ENCODE measurements around the gene ADAM30. TPM values are rescaled to one million over a fixed set of nuclear protein-coding genes. Genes with fewer than 3 reads are reported as not detected.
"Not testable (repeated sequence)": the region's sequence is repeated elsewhere in the genome, so short reads cannot be mapped to it uniquely, and the experiment has no call there.

The ADAM30 gene
- polyA plus RNA-seq, 1 donor from 2014 or later, result not detected

DNA sequence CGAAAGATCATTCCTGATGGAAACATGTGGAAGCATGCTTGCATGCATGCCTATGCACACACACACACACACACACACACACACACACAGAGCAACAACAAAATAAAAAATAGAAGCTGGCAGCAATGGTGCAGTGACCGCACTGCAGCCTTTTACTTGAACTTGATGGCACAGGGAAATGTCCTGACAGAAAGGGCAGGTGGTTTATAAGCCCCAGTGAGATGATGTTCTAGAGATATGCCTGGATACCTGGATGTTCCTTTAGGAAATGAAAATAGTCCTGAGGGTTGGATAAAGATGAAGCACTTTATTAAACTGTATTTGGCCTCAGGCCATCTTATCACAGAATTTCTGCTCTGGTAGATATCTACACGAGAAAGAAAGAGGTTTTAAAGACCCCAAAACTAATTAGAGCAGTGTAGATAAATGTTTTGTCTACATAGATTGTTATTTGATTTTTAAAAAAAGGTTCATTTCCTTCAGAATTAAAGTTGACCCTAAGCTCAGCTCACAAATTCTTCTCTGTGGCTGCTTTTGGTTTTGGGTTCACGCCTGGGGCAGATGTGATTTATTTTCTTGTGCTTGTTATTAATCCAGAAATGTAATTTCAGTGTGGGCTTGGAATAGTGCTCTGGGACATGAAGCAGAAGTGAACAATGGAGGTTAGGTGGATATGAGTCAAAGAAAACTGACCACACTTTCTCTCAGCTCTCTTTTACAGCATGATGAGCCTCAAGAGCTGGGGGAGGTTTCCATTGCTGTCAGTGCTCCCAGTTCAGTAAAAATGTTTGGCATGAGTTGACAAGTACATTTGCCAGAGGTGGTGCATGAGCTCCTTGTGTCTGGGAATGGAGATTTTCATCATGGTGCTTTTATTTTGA is 22.9 kb downstream of the ADAM30 start:
- peaks cover 15% of the 10 kb centered on the region for H3K27me3 Mint-ChIP-seq
- H3K9me3 Mint-ChIP-seq, result no peaks in the 10 kb centered on the region
- no peaks in the 10 kb centered on the region for H3K4me1 Mint-ChIP-seq
- no peak overlapping the region for H3K4me3 Mint-ChIP-seq
- no peak overlapping the region for H3K27ac Mint-ChIP-seq
- H3K36me3 Mint-ChIP-seq, result no peaks in the 10 kb centered on the region

DNA sequence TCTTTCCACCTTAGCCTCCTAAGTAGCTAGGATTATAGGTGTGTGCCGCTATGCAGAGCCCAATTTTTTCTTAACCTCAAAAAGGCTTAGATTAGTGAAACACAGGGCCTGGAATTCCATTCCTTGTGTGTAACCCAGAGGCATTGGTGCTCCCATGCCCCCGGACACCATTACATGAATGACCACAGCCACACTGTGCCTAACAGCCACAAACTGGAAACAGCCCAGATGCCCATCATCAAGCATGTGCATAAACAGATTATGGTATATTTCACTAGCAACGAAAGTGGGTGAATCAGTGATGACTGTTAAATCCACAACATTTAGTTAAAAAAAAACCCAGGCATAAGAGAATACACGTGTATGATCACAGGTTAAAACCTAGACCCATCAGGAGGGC is 24.4 kb downstream of the ADAM30 start:
- no peaks in the 10 kb centered on the region for H3K4me1 Mint-ChIP-seq
- H3K9me3 Mint-ChIP-seq, result no peaks in the 10 kb centered on the region
- H3K36me3 Mint-ChIP-seq, result no peaks in the 10 kb centered on the region
- peaks cover 15% of the 10 kb centered on the region for H3K27me3 Mint-ChIP-seq
- no peak overlapping the region for H3K27ac Mint-ChIP-seq
- no peak overlapping the region for H3K4me3 Mint-ChIP-seq

DNA sequence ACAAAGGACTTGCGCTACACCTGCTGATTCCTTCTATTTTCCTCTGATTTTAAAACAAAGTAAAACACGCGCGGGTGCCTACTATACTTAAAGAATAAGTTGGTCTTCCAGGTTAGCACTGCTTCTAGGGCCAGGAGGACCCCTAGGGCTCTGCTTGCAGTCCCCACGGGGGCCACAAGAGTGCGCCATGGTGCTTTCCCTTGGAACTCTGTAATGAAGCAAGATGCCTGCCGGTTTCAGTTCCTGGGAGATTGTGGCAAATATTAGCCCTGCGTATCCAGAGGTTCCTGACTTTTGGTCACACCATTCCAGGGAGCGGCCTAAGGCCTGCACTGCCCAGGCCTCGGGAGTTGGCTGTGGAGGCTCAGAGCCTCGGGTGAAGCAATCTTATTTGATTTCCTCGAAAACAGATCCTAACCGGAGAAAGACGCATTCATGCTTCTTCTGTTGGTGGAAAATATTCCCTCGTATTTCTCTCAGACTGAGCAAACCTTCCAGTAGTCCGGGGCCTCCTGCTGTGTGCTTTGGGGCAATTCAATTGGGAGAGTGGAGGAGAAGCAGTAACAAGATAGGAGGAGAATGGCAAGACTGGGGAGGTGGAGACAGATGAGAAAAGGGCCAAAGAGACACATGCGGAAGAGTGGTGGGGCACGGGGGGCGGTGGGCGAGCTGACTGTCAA is 25.3 kb downstream of the ADAM30 start:
- H3K27ac Mint-ChIP-seq, result no peak overlapping the region
- peak overlapping the region in 1 of 4 donors; percentile 23 for H3K4me3 Mint-ChIP-seq
- H3K36me3 Mint-ChIP-seq, result no peaks in the 10 kb centered on the region
- H3K9me3 Mint-ChIP-seq, result no peaks in the 10 kb centered on the region
- H3K4me1 Mint-ChIP-seq, result no peaks in the 10 kb centered on the region
- H3K27me3 Mint-ChIP-seq, result peaks cover 15% of the 10 kb centered on the region

GRCh38 chr1:119869995-119870394 is 26.3 kb downstream of the ADAM30 start:
- no peaks in the 10 kb centered on the region for H3K4me1 Mint-ChIP-seq
- peaks cover 15% of the 10 kb centered on the region for H3K27me3 Mint-ChIP-seq
- H3K4me3 Mint-ChIP-seq, result no peak overlapping the region
- H3K27ac Mint-ChIP-seq, result no peak overlapping the region
- no peaks in the 10 kb centered on the region for H3K36me3 Mint-ChIP-seq
- no peaks in the 10 kb centered on the region for H3K9me3 Mint-ChIP-seq

GRCh38 chr1:119868176-119868575 is 28.1 kb downstream of the ADAM30 start:
- Mint-ChIP-seq H3K4me3 (no peak overlapping the region), H3K9me3 (no peaks in the 10 kb centered on the region), H3K4me1 (no peaks in the 10 kb centered on the region), H3K27ac (no peak overlapping the region), H3K27me3 (peaks cover 12% of the 10 kb centered on the region), H3K36me3 (no peaks in the 10 kb centered on the region)

DNA sequence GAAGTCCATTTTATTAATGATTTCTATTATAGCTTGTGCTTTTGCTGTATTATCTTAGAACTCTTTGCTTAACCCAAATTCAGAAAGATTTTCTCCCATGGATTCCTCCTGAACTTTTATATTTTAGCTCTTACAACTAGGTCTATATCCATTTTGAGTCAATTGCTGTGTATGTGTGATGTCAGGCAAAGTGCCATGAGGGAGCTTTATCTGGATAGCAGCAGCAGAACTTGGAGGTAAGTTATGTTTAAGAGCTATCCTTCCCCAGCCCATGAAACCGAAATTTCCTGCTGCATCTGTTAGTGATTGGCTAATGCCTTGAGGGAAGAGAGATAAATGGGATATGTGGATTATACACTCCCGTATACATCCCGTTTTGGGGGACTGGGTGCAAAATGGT is 29.9 kb downstream of the ADAM30 start:
- H3K27ac Mint-ChIP-seq, result no peak overlapping the region
- H3K27me3 Mint-ChIP-seq, result peaks cover 13% of the 10 kb centered on the region
- no peaks in the 10 kb centered on the region for H3K9me3 Mint-ChIP-seq
- H3K4me1 Mint-ChIP-seq, result no peaks in the 10 kb centered on the region
- H3K4me3 Mint-ChIP-seq, result no peak overlapping the region
- no peaks in the 10 kb centered on the region for H3K36me3 Mint-ChIP-seq

DNA sequence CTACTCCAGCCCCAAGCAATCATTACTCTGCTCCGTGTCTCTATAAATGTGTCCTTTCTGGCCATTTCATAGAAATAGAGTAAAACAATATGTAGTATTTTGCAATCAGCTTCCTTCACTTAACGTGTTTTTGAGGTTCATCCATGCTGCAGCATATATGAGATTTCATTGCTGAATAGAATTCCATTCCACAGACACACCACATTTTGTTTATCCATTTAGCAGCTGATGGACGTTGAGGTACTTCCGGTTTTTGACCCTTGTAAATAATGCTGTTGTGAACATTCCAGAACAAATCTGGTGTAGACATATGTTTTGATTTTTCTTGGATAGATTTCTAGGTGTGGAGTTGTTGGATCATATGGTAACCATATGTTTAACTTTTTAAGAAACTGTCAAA is 30.7 kb downstream of the ADAM30 start:
- Mint-ChIP-seq H3K27ac (no peak overlapping the region), H3K9me3 (no peaks in the 10 kb centered on the region), H3K4me1 (no peaks in the 10 kb centered on the region), H3K27me3 (peaks cover 11% of the 10 kb centered on the region), H3K36me3 (no peaks in the 10 kb centered on the region), H3K4me3 (peak overlapping the region in 1 of 4 donors; percentile 4)

- Mint-ChIP-seq H3K36me3 (peaks cover 1% of the 10 kb centered on the region), H3K4me1 (no peaks in the 10 kb centered on the region), H3K27ac (no peak overlapping the region), H3K4me3 (no peak overlapping the region), H3K9me3 (no peaks in the 10 kb centered on the region), H3K27me3 (peaks cover 12% of the 10 kb centered on the region)
Measured at GRCh38 chr1:119862276-119862675, 34.0 kb downstream of the ADAM30 start.

GRCh38 chr1:119861547-119861946 is 34.8 kb downstream of the ADAM30 start:
- Mint-ChIP-seq H3K4me1 (no peaks in the 10 kb centered on the region), H3K4me3 (no peak overlapping the region), H3K27me3 (peaks cover 12% of the 10 kb centered on the region), H3K36me3 (peaks cover 1% of the 10 kb centered on the region), H3K9me3 (no peaks in the 10 kb centered on the region), H3K27ac (no peak overlapping the region)

DNA sequence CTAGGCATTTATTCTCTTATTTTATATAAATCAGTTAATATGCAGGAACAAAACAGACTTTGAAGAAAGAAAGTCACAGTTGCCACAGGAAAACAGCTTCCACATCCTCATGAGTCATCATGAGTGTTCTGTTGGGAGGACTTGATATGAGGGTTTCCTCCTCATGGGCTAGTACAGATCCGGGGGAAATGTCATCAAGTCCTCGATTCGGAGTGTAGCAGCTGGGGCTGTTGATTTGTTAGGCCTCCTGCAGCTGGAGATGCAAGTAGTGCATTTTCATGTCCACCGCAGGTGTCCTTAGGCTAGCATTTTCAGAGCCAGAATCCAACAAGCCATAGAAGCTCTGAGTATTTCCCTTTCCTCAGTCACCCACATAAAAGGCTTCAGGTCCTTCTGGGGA is 36.7 kb downstream of the ADAM30 start:
- Mint-ChIP-seq H3K4me1 (no peaks in the 10 kb centered on the region), H3K27ac (no peak overlapping the region), H3K9me3 (no peaks in the 10 kb centered on the region), H3K4me3 (no peak overlapping the region), H3K27me3 (peaks cover 12% of the 10 kb centered on the region), H3K36me3 (peaks cover 1% of the 10 kb centered on the region)

- H3K4me1 Mint-ChIP-seq, H3K27ac Mint-ChIP-seq, H3K36me3 Mint-ChIP-seq, H3K4me3 Mint-ChIP-seq, H3K9me3 Mint-ChIP-seq: not testable (repeated sequence)
- peaks cover 12% of the 10 kb centered on the region for H3K27me3 Mint-ChIP-seq
Measured at GRCh38 chr1:119858556-119859214, 37.6 kb downstream of the ADAM30 start.

GRCh38 chr1:119858126-119858525 is 38.2 kb downstream of the ADAM30 start:
- H3K4me3 Mint-ChIP-seq, result no peak overlapping the region
- H3K27ac Mint-ChIP-seq, result no peak overlapping the region
- H3K9me3 Mint-ChIP-seq, result no peaks in the 10 kb centered on the region

DNA sequence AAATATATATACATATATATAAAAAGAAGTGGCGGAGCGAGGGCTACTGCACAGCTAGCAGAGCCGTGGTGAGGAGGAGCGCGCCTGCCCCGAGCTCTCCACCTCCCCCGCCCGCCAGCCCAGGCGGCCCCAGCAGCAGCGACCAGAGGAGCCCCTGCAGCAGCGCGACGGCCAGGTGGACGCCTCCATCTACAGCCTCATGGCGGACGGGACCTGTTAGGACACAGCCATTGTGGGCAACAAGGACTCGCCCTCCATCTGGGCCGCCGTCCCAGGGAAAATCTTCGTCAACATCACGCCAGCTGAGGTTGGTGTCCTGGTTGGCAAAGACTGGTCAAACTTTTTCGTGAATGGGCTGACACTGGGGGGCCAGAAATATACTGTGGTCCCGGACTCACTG is 43.2 kb downstream of the ADAM30 start:
- Mint-ChIP-seq H3K27ac (peak overlapping the region in 1 of 3 donors; percentile 45), H3K27me3 (no peaks in the 10 kb centered on the region), H3K9me3 (no peaks in the 10 kb centered on the region), H3K4me3 (no peak overlapping the region), H3K36me3 (peaks cover 1% of the 10 kb centered on the region), H3K4me1 (no peaks in the 10 kb centered on the region)

More at GRCh38 chr1:119858126-119858525, 38.2 kb downstream of the ADAM30 start:
- peaks cover 12% of the 10 kb centered on the region for H3K27me3 Mint-ChIP-seq
- H3K4me1 Mint-ChIP-seq, result no peaks in the 10 kb centered on the region
- peaks cover 1% of the 10 kb centered on the region for H3K36me3 Mint-ChIP-seq

DNA sequence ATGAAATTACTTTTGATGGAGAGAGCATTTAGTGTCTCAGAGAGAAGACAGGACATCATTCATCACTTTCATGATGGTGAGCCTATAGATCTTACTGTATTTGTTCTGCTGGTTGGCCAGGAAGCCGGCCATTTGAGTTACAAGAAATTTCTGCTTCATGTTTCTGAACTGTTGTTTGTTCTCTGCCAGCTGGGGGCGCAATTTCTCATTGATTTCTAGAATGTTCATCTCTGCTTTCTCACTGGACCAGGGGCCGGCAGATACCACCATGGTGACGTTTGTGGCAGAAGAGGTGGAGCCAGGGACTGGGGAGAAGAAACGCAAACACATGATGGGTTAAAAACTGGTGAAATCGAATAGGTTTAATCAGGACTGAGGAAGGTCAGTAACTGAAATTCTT is 52.1 kb downstream of the ADAM30 start:
- not testable (repeated sequence) for H3K27me3 Mint-ChIP-seq, H3K4me3 Mint-ChIP-seq, H3K27ac Mint-ChIP-seq, H3K4me1 Mint-ChIP-seq, H3K9me3 Mint-ChIP-seq, H3K36me3 Mint-ChIP-seq
